ENCODE data around the gene KRTAP5-7. TPM values are rescaled to one million over a fixed set of nuclear protein-coding genes. Genes with fewer than 3 reads are reported as not detected.

The KRTAP5-7 gene
- total and polyA plus RNA-seq, 2 experiments from 2014 or later: not detected

DNA sequence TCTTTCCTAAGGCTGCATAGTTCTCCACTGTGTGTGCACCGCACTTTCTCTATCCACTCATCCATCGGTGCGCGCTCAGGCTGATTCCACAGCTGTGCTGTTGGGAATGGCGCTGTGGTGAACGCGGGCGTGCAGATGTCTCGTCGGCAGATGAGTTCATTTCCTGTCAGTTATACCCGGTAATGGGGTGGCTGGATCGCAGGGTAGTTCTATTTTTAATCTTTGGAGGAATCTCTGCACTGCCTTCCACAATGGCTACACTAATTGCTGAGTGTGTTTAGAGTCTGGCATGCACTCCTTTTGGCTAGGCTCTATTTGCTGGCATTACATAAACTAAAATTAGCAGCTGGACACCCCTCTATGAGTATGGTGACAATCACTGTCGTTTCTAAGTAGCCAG is 27.9 kb upstream of the KRTAP5-7 start:
- Histone ChIP-seq H3K27ac (no peak overlapping the region), H3K9me3 (ENCODE audit: low read depth) (no peaks in the 10 kb centered on the region), H3K27me3 (no peaks in the 10 kb centered on the region), H3K36me3 (peaks cover 9% of the 10 kb centered on the region), H3K4me3 (no peak overlapping the region), H3K4me1 (ENCODE audit: low read depth) (no peaks in the 10 kb centered on the region)
- TF ChIP-seq, protein P1, sequence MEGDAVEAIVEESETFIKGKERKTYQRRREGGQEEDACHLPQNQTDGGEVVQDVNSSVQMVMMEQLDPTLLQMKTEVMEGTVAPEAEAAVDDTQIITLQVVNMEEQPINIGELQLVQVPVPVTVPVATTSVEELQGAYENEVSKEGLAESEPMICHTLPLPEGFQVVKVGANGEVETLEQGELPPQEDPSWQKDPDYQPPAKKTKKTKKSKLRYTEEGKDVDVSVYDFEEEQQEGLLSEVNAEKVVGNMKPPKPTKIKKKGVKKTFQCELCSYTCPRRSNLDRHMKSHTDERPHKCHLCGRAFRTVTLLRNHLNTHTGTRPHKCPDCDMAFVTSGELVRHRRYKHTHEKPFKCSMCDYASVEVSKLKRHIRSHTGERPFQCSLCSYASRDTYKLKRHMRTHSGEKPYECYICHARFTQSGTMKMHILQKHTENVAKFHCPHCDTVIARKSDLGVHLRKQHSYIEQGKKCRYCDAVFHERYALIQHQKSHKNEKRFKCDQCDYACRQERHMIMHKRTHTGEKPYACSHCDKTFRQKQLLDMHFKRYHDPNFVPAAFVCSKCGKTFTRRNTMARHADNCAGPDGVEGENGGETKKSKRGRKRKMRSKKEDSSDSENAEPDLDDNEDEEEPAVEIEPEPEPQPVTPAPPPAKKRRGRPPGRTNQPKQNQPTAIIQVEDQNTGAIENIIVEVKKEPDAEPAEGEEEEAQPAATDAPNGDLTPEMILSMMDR (IDR thresholded peaks at IDR 0.05; ENCODE audit: low read depth, low read length): no peak
- no peak for DNase-seq (ENCODE audit: low read depth in 1 of 2, low spot score in 1 of 2)

DNA sequence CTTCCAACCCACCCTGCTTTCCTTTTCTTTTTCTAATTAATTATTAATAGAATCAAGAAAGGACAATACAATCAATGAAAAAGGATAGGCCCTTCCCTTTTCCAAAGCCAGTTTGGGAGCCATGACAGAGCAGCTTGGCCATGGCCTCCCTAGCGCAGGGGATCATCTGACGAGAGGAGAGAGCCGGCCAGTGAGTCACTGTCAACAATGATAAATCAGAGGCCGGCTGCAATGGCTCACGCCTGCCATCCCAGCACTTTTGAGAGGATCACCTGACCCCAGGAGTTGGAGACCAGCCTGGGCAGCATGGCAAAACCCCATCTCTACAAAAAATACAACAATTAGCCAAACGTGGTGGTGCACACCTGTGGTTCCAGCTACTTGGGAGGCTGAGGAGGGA is 27.5 kb upstream of the KRTAP5-7 start:
- no peaks in the 10 kb centered on the region for H3K4me1 ChIP-seq (ENCODE audit: low read depth)
- H3K9me3 ChIP-seq (ENCODE audit: low read depth): no peaks in the 10 kb centered on the region
- H3K27ac ChIP-seq: no peak overlapping the region
- no peak for DNase-seq (ENCODE audit: low read depth in 1 of 2, low spot score in 1 of 2)
- H3K27me3 ChIP-seq: no peaks in the 10 kb centered on the region
- H3K36me3 ChIP-seq: peaks cover 9% of the 10 kb centered on the region
- TF ChIP-seq, protein P1 (IDR thresholded peaks at IDR 0.05; ENCODE audit: low read depth, low read length): no peak
- no peak overlapping the region for H3K4me3 ChIP-seq

DNA sequence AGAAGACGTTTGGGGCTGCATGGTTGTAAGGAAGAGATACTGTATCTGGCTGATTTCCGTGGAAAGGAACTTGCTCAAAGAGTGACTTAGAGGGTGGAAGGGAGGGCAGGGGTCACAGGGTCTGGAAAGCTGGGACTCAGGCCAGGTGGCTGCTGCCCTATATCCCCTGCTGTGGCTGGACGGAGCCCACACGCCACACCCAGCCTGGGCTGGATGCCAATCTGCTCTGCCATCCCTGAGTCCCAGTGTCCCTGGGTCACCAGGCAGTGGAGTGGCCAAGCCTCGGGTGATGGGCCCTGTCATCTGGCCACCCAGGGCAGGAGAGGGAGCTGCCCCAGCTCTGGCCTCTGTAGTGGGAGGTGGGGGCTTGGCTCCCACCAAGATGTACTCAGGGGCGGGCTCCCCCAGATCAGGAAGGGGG is 26.5 kb upstream of the KRTAP5-7 start:
- Histone ChIP-seq H3K27me3 (no peaks in the 10 kb centered on the region), H3K27ac (no peak overlapping the region), H3K9me3 (ENCODE audit: low read depth) (no peaks in the 10 kb centered on the region), H3K4me1 (ENCODE audit: low read depth) (no peaks in the 10 kb centered on the region), H3K4me3 (no peak overlapping the region), H3K36me3 (peaks cover 7% of the 10 kb centered on the region)
- no peak for DNase-seq (ENCODE audit: low read depth in 1 of 2, low spot score in 1 of 2)
- TF ChIP-seq, protein P1 (IDR thresholded peaks at IDR 0.05; ENCODE audit: low read depth, low read length): no peak

DNA sequence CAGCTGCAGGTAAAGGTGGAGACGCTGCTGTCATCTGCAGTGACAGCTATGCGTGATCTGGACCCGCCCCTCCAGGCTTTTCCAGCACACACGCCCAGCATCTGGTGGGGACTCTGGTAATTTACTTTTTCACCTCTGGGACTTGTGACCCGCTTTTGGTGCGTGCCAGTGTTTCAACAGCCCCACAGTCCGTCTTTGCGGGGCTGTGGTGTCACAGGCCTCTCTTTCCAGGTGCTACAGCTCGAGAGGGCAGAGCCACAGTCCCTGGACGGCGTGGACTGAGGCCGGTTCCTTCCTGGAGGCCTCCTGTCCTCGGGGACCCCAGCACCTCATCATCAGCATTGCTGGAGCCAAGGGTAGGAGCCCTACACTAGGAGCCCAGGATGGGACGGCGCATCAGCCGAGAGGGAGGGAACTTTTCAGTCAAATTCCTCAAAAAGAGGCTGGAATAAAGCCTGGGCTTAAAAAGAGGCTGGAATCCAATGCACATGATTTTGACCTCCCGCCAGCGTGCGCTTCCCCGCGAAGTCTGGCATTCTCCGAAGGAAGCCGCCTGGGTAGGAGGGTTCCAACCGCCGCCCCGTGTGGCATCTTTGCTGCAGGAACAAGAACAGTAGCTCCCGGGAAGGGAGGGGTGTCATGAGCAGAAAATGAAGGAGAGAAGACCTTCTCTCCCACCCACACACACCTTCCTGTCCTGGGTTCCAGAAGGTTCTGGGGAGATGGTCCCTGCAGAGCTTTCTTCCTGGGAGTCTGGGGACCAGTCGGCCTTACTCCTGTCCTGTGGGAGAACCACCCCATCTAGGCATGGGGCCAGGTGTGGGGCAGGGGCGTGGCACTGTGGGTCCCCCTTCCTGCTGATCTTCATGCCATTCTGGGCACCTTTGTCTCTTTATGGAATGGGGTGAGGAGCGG is 25.7 kb upstream of the KRTAP5-7 start:
- H3K27me3 ChIP-seq: no peaks in the 10 kb centered on the region
- TF ChIP-seq, protein P1 (IDR thresholded peaks at IDR 0.05; ENCODE audit: low read depth, low read length): no peak
- H3K4me1 ChIP-seq (ENCODE audit: low read depth): no peaks in the 10 kb centered on the region
- H3K36me3 ChIP-seq: peaks cover 7% of the 10 kb centered on the region
- DNase-seq (ENCODE audit: low read depth in 1 of 2, low spot score in 1 of 2): no peak
- H3K27ac ChIP-seq: no peak overlapping the region
- no peak overlapping the region for H3K4me3 ChIP-seq
- H3K9me3 ChIP-seq (ENCODE audit: low read depth): no peaks in the 10 kb centered on the region

DNA sequence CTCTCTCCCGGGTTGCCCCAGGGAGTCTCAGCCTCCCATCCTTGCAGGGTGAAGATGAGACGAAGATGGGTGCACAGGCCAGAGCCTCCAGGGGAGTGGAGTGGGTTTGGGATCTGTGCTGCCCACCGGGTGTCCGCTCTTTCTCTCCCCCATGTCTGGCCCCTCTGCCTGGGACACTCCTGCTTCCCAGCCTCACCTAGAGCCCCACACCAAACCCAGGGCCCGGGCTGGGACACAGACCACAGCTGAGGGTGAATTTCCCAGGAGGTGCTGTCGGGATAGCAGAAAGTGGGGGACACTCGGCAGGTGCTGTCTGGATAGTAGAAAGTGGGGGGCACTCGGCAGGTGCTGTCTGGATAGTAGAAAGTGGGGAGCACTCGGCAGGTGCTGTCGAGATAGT is 25.0 kb upstream of the KRTAP5-7 start:
- Histone ChIP-seq H3K4me1 (ENCODE audit: low read depth) (no peaks in the 10 kb centered on the region), H3K4me3 (no peak overlapping the region), H3K9me3 (ENCODE audit: low read depth) (no peaks in the 10 kb centered on the region), H3K27me3 (no peaks in the 10 kb centered on the region), H3K27ac (no peak overlapping the region), H3K36me3 (peaks cover 7% of the 10 kb centered on the region)
- no peak for DNase-seq (ENCODE audit: low read depth in 1 of 2, low spot score in 1 of 2)
- TF ChIP-seq, protein P1 (IDR thresholded peaks at IDR 0.05; ENCODE audit: low read depth, low read length): no peak

Data from cardiac muscle cell (in vitro differentiated cells and primary cell).